ENCODE measurements around the gene USH1C. TPM values are rescaled to one million over a fixed set of nuclear protein-coding genes. Genes with fewer than 3 reads are reported as not detected.

USH1C gene
- total RNA-seq, 1 experiment from 2014 or later, result 1.0 TPM

DNA sequence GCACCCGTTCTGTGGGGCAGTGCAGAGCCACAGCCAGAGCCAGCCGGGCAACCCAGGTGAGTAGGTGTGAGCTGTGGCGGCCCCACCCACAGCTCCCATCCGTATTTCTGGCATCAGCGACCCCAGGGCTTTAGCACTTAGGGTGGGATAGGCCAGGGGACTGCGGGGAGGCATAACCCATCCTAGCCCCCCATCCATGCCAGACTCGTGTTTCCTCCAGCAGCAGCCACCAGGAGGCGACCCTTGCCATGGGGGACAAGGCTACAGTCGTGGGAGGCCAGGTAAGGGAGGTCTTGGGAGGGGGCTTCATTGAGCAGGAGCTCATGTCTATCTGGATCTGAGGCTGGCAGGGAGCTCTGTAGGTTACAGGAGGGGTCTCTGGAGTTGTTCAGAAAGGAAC is 3.7 kb upstream of the USH1C start:
- Mint-ChIP-seq H3K27ac (no peak overlapping the region; a peak in 1 of 7 replicates), H3K36me3 (ENCODE audit: insufficient read depth in 1 of 3, low read depth in 3 of 3) (no peaks in the 10 kb centered on the region; a peak in 1 of 7 replicates), H3K9me3 (no peaks in the 10 kb centered on the region; a peak in 1 of 5 replicates), H3K4me1 (peaks cover 25 to 43% of the 10 kb centered on the region in 2 experiments), H3K27me3 (ENCODE audit: low read depth) (peaks cover 34% of the 10 kb centered on the region), H3K4me3 (peak overlapping the region in 1 of 2 experiments; percentile 77; a peak in 3 of 5 replicates)
- Histone ChIP-seq H3K4ac (ENCODE audit: low read depth, low read length) (no peak overlapping the region), H3K23me2 (ENCODE audit: insufficient read length, low read depth, low read length, poor library complexity, severe bottlenecking) (peaks cover 5% of the 10 kb centered on the region), H2BK20ac (ENCODE audit: low read depth, low read length, poor library complexity, severe bottlenecking) (no peak overlapping the region), H3K9me3 (ENCODE audit: control insufficient read depth, low read depth, low read length) (no peaks in the 10 kb centered on the region), H3K27me3 (ENCODE audit: insufficient read depth, low read length) (no peaks in the 10 kb centered on the region), H4K20me1 (ENCODE audit: control insufficient read depth, insufficient read depth, insufficient read length) (no peaks in the 10 kb centered on the region), H3K18ac (ENCODE audit: insufficient read length, low read depth, low read length) (no peak overlapping the region), H3K9ac (ENCODE audit: extremely low read depth, insufficient read length, low read length) (no peak overlapping the region), H2BK120ac (ENCODE audit: low read depth, low read length, poor library complexity, severe bottlenecking) (no peak overlapping the region), H3K4me2 (ENCODE audit: insufficient read depth, insufficient read length, low read length) (peak overlapping the region; percentile 57), H2AFZ (ENCODE audit: low read length) (no peak overlapping the region), H2BK15ac (ENCODE audit: low read depth, low read length) (no peak overlapping the region), H3T11ph (ENCODE audit: low read length) (no peak overlapping the region), H3K79me2 (ENCODE audit: insufficient read depth, low read length) (no peaks in the 10 kb centered on the region), H3K4me1 (ENCODE audit: insufficient read depth, low read length) (no peaks in the 10 kb centered on the region; the same call in 1 of the 2 replicates), H3K56ac (ENCODE audit: insufficient read length, low read depth, low read length) (no peak overlapping the region), H3K23ac (ENCODE audit: insufficient read length, low read depth, low read length) (no peak overlapping the region), H2BK5ac (ENCODE audit: insufficient read length, low read length) (no peak overlapping the region), H3K27ac (ENCODE audit: insufficient read length, low read depth, low read length) (no peak overlapping the region), H3K79me1 (ENCODE audit: insufficient read depth, low read depth, low read length, poor library complexity, severe bottlenecking) (no peaks in the 10 kb centered on the region), H4K8ac (replicated peaks; ENCODE audit: insufficient read length, low read depth, low read length) (no peak overlapping the region), H3K14ac (ENCODE audit: insufficient read depth, low read length) (no peak overlapping the region), H4K5ac (ENCODE audit: insufficient read length, low read depth, low read length) (no peak overlapping the region), H2AK5ac (ENCODE audit: insufficient read length, low read length) (no peak overlapping the region), H2BK12ac (ENCODE audit: insufficient read length, low read depth, low read length) (no peak overlapping the region), H4K91ac (ENCODE audit: insufficient read length, low read depth, low read length) (no peak overlapping the region)
- TF ChIP-seq, protein P1, sequence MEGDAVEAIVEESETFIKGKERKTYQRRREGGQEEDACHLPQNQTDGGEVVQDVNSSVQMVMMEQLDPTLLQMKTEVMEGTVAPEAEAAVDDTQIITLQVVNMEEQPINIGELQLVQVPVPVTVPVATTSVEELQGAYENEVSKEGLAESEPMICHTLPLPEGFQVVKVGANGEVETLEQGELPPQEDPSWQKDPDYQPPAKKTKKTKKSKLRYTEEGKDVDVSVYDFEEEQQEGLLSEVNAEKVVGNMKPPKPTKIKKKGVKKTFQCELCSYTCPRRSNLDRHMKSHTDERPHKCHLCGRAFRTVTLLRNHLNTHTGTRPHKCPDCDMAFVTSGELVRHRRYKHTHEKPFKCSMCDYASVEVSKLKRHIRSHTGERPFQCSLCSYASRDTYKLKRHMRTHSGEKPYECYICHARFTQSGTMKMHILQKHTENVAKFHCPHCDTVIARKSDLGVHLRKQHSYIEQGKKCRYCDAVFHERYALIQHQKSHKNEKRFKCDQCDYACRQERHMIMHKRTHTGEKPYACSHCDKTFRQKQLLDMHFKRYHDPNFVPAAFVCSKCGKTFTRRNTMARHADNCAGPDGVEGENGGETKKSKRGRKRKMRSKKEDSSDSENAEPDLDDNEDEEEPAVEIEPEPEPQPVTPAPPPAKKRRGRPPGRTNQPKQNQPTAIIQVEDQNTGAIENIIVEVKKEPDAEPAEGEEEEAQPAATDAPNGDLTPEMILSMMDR (conservative IDR thresholded peaks at IDR 0.05), result peak; percentile 28; the same call in 1 of the 3 replicates
- no CpG with 5 or more reads among the region's 9 CpGs for WGBS (ENCODE audit: extremely low coverage, insufficient read length, low lambda C conversion rate)
- DNase-seq, result peak; percentile 67
